Measurements from ENCODE around the gene IGFBP1.

The IGFBP1 gene

DNA sequence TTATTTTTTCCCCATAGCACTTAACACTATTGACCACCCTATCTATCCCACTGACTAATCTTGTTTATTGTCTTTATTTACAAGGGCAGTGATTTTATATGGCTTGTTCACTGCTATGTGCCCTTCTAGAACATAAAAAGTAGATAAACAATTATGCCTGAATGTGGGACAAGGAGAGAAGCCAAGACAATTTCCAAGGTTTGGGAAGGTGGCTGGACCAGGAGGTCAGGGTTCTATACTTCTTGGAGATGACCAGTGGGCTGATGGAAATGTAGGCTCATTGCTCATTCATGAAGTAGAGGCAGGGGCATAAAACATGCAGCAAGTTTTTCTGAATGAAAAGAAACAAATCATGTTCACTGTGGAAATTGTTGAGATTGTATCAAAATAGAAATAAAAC is 21.3 kb downstream of the IGFBP1 start:
- no peak for DNase-seq (ENCODE audit: low spot score)

DNA sequence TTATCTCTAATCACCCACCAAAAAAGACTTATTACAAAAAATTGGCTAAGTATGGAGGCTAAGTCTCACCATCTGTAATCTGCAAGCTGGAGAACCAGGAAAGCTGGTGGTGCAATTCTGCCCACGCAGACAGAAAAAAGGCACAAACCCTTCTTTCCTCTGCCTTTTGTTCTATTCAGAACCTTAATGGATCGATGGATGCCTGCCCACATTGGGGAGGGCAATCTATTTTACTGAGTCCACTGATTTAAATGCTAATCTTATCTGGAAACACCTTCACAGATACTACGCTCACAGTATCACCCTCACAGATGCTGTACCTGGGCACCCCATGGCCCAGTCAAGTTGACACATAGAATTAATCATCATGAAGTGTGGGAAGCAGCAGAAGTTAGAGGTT is 22.6 kb downstream of the IGFBP1 start:
- no peak for DNase-seq (ENCODE audit: low spot score)

DNA sequence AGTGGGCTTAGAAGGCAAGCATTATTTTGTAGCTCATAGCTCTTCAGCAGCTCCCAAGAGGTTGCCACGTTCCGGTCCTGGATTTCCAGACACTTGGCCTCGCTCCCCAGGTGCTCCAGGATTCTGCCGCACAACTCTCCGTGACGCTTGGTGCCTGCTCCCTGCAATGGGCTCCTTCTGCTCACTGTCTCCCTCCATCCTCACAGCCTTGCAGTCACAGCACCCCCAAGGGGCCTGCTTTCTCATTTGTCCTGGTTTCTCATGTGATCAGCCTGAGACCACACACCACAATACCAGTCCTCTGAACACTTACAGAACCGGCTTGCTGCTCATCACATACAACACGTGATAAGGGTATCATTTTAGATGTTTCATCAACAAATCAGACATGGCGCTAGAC is 23.0 kb downstream of the IGFBP1 start:
- no peak for DNase-seq (ENCODE audit: low spot score)

DNA sequence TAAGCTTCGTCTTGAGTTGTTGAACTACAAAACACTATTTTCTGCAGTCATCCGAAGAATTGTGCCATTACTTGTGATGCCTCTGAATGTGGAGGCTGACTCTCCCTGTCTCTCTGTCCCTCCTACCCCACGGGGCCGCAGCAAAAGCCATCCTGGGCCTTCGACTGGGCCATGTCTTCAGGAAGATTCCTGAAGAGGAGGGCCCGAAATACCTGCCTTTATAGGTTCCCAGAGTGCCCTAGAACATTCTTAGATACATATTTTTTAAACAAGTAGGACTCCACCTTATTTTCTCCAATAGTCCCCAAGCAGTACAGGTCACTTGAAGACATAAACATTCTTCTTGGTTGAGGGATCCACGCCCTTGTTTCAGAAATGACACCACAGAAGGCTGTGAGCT is 24.7 kb downstream of the IGFBP1 start:
- DNase-seq (ENCODE audit: low spot score): no peak

DNA sequence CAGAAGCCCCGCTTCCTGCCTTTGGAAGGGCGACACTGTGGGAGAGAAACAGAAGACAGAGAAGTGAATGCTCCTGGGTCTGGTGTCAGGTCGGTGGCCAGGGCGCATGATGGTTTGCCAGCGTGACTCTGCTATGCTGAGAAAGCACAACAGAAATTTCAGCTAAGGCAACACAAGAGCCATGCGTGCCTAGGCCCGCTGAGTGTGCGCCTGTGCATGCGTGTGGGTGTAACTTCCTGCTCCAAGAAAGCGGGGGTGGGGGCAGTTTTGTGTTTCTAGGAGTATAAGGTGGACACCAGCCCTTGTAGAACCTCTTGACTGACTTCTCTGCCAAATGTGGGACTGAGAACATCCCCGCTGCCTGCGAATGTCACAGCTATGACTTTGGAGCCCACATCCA is 26.6 kb downstream of the IGFBP1 start:
- DNase-seq (ENCODE audit: low spot score): no peak

DNA sequence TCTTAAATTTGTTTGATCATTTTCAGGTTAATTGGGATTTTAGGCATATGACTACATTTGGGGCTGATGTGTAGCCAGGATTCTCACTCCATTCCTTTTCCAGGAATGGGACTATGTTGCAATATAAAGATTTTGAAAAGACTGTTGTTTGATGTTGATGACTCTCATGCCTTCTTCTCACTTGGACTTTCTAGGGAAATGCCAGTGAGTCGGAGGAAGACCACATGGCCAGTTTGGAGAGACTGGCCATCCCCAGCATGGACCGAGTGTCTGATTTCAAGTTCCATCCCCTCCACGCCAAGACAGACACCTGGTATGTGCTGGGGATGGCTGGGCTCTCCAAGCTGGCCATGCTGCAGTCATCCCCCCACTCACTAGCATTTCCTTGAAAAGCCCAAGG is 27.3 kb downstream of the IGFBP1 start:
- no peak for DNase-seq (ENCODE audit: low spot score)

DNA sequence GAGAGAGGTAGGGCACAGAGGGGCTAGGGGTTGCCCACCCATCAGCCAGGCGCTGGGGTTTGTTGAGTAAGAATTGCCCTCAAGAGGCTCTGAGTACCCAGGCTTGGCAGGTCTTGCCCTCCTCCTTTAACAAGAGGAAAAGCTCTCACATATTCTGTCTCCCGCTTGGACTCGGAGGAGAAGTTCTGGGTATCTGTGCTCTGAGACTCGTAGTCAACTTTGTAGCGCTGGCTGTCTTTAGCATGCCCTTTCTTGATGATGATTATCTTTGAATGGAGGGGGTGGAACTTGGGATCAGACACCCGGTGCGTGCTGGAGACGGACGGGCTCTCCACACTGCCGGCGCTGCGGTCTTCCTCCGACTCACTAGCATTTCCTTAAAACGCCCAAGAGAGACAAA is 28.8 kb downstream of the IGFBP1 start:
- DNase-seq (ENCODE audit: low spot score): no peak

DNA sequence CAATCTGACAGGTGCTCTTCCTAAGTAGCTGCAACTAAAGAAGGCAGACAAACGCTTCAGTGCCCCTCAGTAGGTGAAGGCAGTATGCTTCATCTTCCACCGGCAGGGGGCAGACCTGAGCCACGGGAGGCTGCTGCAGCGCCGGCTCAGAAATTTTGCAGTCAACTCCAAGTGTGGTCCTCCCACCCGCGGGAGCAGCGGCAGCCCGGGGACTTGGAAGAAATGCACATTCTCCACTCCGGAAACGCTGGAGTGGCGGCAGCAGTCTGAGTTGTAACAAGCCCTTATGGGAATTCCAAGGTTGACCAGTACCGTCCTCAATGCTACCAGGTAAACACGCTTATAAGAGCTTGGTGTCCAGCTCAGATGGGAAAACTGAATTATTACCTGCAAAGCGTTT is 29.4 kb downstream of the IGFBP1 start:
- DNase-seq (ENCODE audit: low spot score): peak; percentile 74

- no peak for DNase-seq (ENCODE audit: low spot score)
Measured at GRCh38 chr7:45918556-45918955, 30.3 kb downstream of the IGFBP1 start.

DNA sequence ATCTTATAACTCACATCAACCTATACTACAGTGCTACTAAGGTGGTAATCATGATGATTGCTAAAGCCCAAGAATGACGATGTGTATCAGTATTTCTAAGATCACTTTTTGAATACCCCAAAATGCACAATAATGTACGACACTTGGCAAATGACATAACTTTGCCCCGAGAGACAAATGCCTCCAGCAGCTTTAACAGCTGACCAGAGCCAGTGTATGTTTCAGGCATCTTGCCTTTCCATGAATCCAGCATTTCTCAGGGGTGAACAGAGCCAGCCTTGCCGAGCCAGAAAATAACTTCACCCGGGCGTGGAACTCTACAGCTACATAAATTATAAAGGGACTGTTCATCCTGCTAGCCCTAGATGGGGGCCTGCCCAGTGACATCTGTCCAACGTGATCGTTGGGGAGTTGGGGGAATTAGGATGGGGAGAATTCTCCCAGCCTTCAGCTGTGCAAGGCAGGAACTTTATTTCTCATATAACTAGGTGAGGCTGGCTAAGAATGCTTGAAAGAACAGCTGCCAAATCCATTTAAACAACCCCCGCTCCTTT is 31.0 kb downstream of the IGFBP1 start:
- DNase-seq (ENCODE audit: low spot score): no peak

DNA sequence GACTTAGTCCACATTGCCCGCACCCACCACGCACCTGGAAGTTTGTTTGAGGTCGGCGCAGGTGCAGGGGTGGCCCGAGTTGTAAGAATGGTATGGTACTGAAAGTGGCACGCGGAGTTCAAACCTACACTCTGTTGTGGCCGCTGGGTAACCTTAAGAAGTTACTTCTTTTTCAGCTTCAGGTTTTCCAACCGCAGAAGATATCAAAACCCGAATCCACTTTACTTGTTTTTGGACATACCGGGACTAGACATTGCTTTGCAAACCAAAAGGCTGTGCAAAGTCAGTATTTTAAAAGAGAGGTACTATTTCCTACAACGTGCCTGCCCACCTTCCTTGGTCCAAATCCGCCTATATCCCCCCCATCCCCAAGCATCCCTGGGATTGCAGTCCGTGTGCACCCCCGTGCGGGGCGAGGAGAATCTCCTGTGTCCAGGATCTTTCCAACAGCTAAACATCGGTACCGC is 31.7 kb downstream of the IGFBP1 start:
- DNase-seq (ENCODE audit: low spot score): no peak

DNA sequence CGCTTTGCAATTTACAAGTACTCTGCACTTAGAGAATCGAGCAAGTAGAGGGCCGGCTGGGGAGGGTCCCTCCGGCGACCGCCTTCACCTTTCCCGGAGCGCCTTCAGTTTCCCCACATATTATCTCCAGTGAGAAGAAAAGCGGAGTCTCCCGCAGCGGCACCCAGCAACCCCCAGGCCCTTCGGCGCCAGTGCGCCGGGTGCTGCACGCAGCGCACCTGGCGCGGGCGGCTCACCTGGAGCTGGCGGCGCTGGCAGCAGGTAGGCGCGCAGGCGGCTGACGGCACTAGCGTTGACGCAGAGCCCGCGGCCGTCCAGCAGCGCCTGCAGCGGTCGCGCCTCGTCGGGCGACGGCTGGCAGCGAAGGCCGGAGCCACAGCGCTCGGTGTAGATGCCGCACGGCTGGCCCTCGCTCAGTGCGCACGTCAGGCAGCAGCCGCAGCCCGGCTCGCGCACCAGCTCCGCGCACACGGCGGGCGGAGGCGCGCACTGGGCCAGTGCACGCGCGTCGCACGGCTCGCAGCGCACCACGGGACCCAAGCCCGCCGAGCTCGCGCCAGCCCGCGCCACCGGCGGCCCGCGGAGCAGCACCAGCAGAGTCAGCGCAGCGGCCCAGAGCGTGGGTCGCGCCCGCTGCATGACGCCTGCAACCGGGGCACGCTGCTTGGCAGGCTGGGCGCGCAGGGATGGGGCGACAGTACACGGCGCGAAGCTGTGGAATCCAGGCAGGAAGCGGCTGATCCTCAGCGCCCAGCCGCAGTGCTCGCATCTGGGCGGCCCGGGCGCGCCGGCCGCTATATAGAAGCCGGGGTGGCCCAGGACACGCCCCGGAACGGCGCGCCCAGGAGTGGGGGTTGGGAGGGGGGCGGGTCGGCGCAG is 32.5 kb downstream of the IGFBP1 start, which contains the start of gene IGFBP3:
Gene IGFBP3, minus strand, starts transcription at position 771 of the 879 bp plus-strand sequence. Its CDS starts 132 bp downstream, at position 639.
- no peak for DNase-seq (ENCODE audit: low spot score)

GRCh38 chr7:45921381-45921698 is 33.1 kb downstream of the IGFBP1 start:
- no peak for DNase-seq (ENCODE audit: low spot score)

DNA sequence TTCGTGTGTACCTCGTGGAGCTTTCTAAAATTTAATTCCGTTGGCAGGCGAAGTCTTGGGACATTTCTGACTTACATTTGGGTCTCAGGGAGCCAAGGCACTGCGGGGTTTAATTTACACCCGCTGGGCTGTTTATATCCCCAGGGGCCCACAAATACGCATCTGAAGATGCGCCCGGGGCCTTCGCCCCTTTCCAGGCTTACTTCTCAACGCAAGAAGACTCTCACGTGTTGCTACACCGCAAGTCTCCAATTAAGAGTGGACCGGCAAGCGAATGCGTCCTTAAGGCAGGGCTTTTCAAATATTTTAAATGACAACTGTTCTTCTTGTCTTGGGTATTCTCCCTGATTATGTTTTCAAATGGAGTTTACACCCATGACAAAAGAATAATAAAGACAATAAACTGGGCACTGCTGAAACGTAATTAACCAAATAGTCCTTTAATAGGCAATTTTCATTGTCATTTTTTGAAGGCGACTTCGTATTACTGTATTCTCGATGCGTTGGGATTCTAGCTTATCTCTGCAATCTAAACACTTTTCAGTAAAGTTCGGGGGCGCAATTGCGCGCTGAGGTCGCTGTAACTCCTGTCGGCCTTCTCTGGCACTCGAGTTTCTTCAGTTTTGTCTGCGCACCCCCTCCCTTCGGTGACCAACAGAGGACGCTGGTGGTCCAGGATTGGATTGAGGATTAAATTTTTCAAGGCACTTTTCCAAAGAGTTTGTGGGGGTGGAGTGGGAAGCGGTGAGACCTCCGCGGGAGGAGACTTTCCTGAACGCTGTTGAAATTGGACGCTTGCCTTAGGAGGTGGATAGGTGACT is 33.6 kb downstream of the IGFBP1 start:
- peak; percentile 12 for DNase-seq (ENCODE audit: low spot score)

- DNase-seq (ENCODE audit: low spot score): peak; percentile 20
Measured at GRCh38 chr7:45922810-45923209, 34.5 kb downstream of the IGFBP1 start.

DNA sequence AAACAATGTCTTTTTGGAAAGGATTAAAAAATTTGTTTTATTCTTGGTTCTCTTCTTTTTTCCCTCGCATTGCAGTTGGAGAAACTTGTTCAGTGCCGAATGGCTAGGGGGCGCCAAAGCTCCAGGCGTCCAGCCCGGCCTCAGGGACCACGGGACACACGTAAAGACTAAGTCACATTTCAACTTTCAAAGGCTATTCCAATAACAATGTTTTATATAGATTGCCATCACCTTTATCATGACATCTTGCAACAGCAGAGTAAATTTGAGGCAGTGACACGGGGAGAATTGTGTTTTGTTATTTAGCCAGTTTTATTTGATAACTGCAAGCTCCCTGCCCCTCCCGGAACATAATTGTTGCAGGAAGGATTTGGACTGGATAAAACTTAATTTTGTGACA is 35.0 kb downstream of the IGFBP1 start:
- DNase-seq (ENCODE audit: low spot score): peak; percentile 61

DNA sequence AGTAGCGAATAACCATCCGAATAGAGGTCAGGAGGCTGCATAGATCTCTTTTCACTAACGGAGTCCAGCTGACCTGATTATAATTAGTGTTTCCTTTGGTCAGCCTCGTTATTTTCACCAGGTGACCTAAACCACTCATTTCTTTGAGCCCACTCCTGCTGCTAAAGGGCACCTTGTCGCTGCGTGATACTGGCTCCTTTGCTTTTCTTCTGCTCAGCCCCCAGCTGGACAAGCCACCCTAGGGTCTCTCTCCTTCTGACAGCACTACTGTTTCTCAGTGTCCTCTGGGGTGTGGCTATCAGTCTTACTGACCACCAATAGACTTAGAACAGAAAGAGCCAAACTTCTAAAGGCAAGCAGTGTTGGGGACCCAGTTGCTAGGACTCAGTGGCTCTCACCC is 35.5 kb downstream of the IGFBP1 start:
- DNase-seq (ENCODE audit: low spot score): no peak

DNA sequence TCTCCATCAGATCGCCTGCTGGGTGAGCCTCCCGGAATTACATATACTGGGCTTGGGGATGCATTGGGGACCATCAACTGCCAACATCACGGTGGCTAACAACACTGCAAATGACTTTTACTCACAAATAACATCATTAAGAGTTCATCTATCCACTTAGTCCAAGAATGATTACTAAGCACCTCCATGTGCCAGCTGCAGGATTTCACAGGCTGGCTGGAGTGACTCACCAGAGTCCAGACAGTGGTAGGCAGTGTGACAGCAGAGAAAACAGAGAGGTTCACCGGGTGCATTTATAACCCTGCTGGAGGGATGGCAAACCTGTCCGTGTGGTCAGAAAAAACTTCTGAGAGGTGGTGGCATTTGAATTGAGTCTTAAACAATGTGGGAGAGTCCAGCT is 36.0 kb downstream of the IGFBP1 start:
- DNase-seq (ENCODE audit: low spot score): no peak

DNA sequence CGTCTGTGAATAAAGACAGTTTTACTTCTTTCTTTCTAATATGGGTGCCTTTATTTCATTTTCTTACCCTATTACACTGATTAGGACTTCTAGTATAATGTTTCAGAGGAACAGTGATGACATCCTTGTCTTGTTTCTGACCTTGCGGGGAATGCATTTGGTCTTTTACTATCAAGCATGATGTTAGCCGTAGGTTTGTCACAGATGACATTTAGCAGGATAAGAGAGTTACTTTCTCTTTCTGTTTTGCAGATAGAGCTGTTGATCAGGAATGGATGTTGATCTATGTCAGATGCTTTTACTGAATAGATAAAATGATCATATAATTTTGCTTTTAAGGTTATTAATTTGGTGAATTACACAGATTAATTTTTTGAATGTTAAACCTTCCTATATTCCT is 39.4 kb downstream of the IGFBP1 start:
- no peak for DNase-seq (ENCODE audit: low spot score)

DNA sequence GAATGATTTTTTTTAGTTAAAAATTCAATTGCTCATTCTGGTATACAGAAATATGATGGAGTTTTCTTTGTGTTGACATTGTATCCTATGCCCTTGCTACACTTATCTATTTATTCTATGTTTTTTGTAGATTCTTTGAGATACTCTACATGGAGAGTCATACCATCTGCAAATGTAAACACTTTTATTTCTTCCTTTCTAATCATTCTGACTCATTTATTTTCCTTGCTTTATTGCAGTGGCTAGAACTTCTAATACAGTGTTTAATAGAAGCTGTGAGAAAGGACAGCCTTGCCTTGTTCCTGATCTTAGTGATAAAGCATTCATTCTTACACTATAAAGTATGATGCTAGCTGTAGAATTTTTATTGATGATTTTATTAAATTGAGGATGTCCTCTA is 42.7 kb downstream of the IGFBP1 start:
- DNase-seq (ENCODE audit: low spot score): no peak

DNA sequence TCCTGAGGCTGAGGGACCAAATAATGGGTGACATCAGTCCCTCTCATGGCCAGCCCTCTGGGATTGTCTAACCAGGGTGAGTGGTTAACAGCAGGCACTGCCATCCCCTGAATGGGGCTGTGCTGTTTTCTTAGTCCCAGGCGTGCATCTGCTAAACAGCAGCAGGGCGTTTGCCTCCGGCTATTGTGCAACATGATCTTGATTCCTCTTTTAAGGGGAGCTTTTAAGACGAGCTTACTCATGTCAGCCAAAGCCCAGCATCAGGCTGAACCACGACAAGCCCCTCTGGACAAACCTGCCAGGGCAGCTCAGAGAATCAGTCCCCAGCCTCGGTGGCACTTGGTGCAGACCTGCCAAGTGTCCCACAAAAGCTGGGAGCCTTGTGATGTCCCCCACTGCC is 49.0 kb downstream of the IGFBP1 start:
- no peak for DNase-seq (ENCODE audit: low spot score)

GRCh38 chr7:45937862-45938261 is 49.6 kb downstream of the IGFBP1 start:
- DNase-seq (ENCODE audit: low spot score): no peak
